Measurements from ENCODE around the gene BICD2. TPM values are rescaled to one million over a fixed set of nuclear protein-coding genes. Genes with fewer than 3 reads are reported as not detected.
"Not testable (repeated sequence)": the region's sequence is repeated elsewhere in the genome, so short reads cannot be mapped to it uniquely, and the experiment has no call there.

The BICD2 gene
- total RNA-seq, 2 donors from 2014 or later: 32.2 to 40.4 TPM

- Histone ChIP-seq H3K27ac (no peak overlapping the region), H3K36me3 (no peaks in the 10 kb centered on the region), H3K9me3 (no peaks in the 10 kb centered on the region), H3K27me3 (peaks cover 13 to 32% of the 10 kb centered on the region in 2 donors), H3K4me3 (no peak overlapping the region), H3K4me1 (peaks cover 0 to 28% of the 10 kb centered on the region in 2 donors)
- no peak for TF ChIP-seq CTCF (IDR thresholded peaks at IDR 0.05)
- no peak for DNase-seq (ENCODE audit: low spot score)
Measured at GRCh38 chr9:92804727-92805126, 40.1 kb upstream of the BICD2 start.

- no peak for DNase-seq (ENCODE audit: low spot score)
- Histone ChIP-seq H3K27ac (no peak overlapping the region), H3K27me3 (no peaks in the 10 kb centered on the region), H3K9me3 (no peaks in the 10 kb centered on the region), H3K36me3 (no peaks in the 10 kb centered on the region), H3K4me3 (no peak overlapping the region), H3K4me1 (no peaks in the 10 kb centered on the region)
- no peak for TF ChIP-seq CTCF (IDR thresholded peaks at IDR 0.05)
Measured at GRCh38 chr9:92798358-92798757, 33.7 kb upstream of the BICD2 start.

GRCh38 chr9:92796337-92796804 lies 31.7 kb upstream of the BICD2 start:
- not testable (repeated sequence) for H3K27me3 ChIP-seq; H3K9me3 ChIP-seq; H3K4me3 ChIP-seq; H3K27ac ChIP-seq; H3K4me1 ChIP-seq; DNase-seq (ENCODE audit: low spot score); H3K36me3 ChIP-seq

- Histone ChIP-seq H3K36me3 (no peaks in the 10 kb centered on the region), H3K27me3 (no peaks in the 10 kb centered on the region), H3K27ac (no peak overlapping the region), H3K4me3 (no peak overlapping the region), H3K9me3 (no peaks in the 10 kb centered on the region), H3K4me1 (no peaks in the 10 kb centered on the region)
- no peak for DNase-seq (ENCODE audit: low spot score)
- no peak for TF ChIP-seq CTCF (IDR thresholded peaks at IDR 0.05)
Measured at GRCh38 chr9:92795598-92796336, 31.1 kb upstream of the BICD2 start.

- Histone ChIP-seq H3K27me3 (no peaks in the 10 kb centered on the region), H3K9me3 (no peaks in the 10 kb centered on the region), H3K36me3 (no peaks in the 10 kb centered on the region), H3K4me1 (no peaks in the 10 kb centered on the region), H3K4me3 (no peak overlapping the region), H3K27ac (no peak overlapping the region)
- DNase-seq (ENCODE audit: low spot score): no peak
- TF ChIP-seq CTCF (IDR thresholded peaks at IDR 0.05): no peak
Measured at GRCh38 chr9:92795000-92795399, 30.4 kb upstream of the BICD2 start.

- H3K4me3 ChIP-seq: no peak overlapping the region
- TF ChIP-seq CTCF (IDR thresholded peaks at IDR 0.05): no peak
- H3K27me3 ChIP-seq: no peaks in the 10 kb centered on the region
- H3K36me3 ChIP-seq: no peaks in the 10 kb centered on the region
- H3K9me3 ChIP-seq: no peaks in the 10 kb centered on the region
- H3K27ac ChIP-seq: no peak overlapping the region
- no peak for DNase-seq (ENCODE audit: low spot score)
- H3K4me1 ChIP-seq: no peaks in the 10 kb centered on the region
Measured at GRCh38 chr9:92794426-92794825, 29.8 kb upstream of the BICD2 start.

Measured in right atrium auricular region (tissue), 2 donors.